Peyer's patch (tissue), 4 donors: Measurements from ENCODE around the gene RFX3. TPM values are rescaled to one million over a fixed set of nuclear protein-coding genes. Genes with fewer than 3 reads are reported as not detected.
A peak's percentile ranks its signal among the peaks of the same experiment; 100 is the strongest.

Experiments
- DNase-seq, 3 donors: peaks; one replicate each; pipeline ENCODE4 v3.0.0-alpha.2; 2017 to 2019
- H3K27ac ChIP-seq, 4 donors: fragments of 200-600 bp; sonication (generic); one replicate each; pipeline ENCODE4 v1.5.1; 2016 to 2019
- H3K27me3 ChIP-seq, 2 donors: fragments of 200-600 bp; sonication (generic); one replicate each; pipeline ENCODE4 v1.5.1; 2019
- H3K36me3 ChIP-seq, 3 donors: fragments of 200-600 bp; sonication (generic); one replicate each; pipeline ENCODE4 v1.5.1; 2016 to 2019
- H3K4me1 ChIP-seq, 4 donors: fragments of 200-600 bp; sonication (generic); one replicate each; pipeline ENCODE4 v1.5.1; 2016 to 2019
- H3K4me3 ChIP-seq, 4 donors: fragments of 200-600 bp; sonication (generic); 1 replicate in 3 of 4; 2 replicates in 1 of 4; pipeline ENCODE4 v1.5.1; 2016 to 2019; ENCODE audit warnings: mild to moderate bottlenecking in 1 of 4
- H3K9me3 ChIP-seq, 4 donors: fragments of 200-600 bp; sonication (generic); one replicate each; pipeline ENCODE4 v1.5.1; 2016 to 2019; ENCODE audit warnings: mild to moderate bottlenecking in 1 of 4
- POLR2A ChIP-seq, 2 donors: fragments of 450-650 bp; IDR thresholded peaks; one replicate each; pipeline ENCODE4 v1.5.1; 2017; ENCODE audit warnings: antibody characterized with exemption in 2 of 2, mild to moderate bottlenecking in 2 of 2, moderate library complexity in 2 of 2
- total RNA-seq, 4 donors: library from RNA; depleted of rRNA; stranded (reverse); fragments of >200 nt; gene quantifications; one replicate each; pipeline ENCODE4 v1.1.0, GENCODE V29; 2016
- TF ChIP-seq, protein P1 (sequence below), 6 experiments: fragments of 450-650 bp in 4 of 6; fragments of 200-600 bp in 2 of 6; sonication (generic) in 1 of 6; IDR thresholded peaks; one replicate each; pipeline ENCODE4 v1.5.1; 2017 to 2019; ENCODE audit warnings: antibody characterized with exemption in 6 of 6, mild to moderate bottlenecking in 3 of 6, moderate library complexity in 1 of 6

RFX3 gene
- total RNA-seq, 4 donors from 2014 or later: 3.9 to 31.4 (median 9.5) TPM

DNA sequence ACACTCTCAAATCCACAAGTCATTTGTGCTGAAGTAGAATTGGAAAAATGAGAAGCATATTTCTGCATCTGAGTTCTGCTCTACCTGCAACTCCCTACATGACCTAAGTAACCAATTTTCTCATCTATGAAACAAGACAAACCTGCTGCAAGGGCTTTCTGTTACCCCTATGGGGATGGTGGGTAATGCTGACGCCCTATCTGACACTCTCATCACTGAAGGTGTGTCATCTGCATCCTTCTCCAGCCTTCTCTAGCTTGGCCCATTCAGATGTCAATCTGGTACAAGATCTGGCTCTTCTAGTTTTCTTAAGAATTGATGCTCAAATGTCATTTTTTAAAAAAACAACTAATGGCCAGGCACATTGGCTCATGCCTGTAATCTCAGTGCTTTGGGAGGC lies 73.8 kb downstream of the RFX3 start:
- Histone ChIP-seq H3K36me3 (no peaks in the 10 kb centered on the region), H3K27me3 (no peaks in the 10 kb centered on the region), H3K4me1 (no peaks in the 10 kb centered on the region), H3K9me3 (no peaks in the 10 kb centered on the region), H3K4me3 (no peak overlapping the region), H3K27ac (no peak overlapping the region)
- no peak for DNase-seq
- TF ChIP-seq POLR2A (IDR thresholded peaks at IDR 0.05): no peak
- TF ChIP-seq, protein P1, sequence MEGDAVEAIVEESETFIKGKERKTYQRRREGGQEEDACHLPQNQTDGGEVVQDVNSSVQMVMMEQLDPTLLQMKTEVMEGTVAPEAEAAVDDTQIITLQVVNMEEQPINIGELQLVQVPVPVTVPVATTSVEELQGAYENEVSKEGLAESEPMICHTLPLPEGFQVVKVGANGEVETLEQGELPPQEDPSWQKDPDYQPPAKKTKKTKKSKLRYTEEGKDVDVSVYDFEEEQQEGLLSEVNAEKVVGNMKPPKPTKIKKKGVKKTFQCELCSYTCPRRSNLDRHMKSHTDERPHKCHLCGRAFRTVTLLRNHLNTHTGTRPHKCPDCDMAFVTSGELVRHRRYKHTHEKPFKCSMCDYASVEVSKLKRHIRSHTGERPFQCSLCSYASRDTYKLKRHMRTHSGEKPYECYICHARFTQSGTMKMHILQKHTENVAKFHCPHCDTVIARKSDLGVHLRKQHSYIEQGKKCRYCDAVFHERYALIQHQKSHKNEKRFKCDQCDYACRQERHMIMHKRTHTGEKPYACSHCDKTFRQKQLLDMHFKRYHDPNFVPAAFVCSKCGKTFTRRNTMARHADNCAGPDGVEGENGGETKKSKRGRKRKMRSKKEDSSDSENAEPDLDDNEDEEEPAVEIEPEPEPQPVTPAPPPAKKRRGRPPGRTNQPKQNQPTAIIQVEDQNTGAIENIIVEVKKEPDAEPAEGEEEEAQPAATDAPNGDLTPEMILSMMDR (IDR thresholded peaks at IDR 0.05): no peak

DNA sequence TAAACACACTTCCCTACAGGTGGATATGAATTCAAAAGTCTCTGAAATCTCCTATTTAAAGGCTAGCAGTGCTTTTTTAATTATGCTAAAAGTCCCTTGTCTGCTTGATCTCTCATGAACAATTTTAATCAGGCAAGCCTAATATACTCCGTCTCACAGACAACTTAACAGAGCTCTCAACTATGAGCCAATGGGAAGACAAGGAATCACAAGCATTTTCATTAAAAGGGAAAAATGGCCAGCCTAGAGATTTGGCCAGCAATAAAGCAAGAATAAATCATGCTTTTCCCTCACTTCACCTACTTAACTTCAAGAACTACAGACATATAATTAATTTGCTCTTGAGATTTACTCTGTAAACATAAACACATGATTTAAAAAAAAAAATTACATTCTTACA lies 78.0 kb downstream of the RFX3 start:
- no peak overlapping the region for H3K4me3 ChIP-seq
- no peaks in the 10 kb centered on the region for H3K9me3 ChIP-seq
- DNase-seq: no peak
- TF ChIP-seq, protein P1 (IDR thresholded peaks at IDR 0.05): no peak
- TF ChIP-seq POLR2A (IDR thresholded peaks at IDR 0.05): no peak
- no peaks in the 10 kb centered on the region for H3K4me1 ChIP-seq
- H3K27me3 ChIP-seq: no peaks in the 10 kb centered on the region
- no peak overlapping the region for H3K27ac ChIP-seq
- H3K36me3 ChIP-seq: no peaks in the 10 kb centered on the region

DNA sequence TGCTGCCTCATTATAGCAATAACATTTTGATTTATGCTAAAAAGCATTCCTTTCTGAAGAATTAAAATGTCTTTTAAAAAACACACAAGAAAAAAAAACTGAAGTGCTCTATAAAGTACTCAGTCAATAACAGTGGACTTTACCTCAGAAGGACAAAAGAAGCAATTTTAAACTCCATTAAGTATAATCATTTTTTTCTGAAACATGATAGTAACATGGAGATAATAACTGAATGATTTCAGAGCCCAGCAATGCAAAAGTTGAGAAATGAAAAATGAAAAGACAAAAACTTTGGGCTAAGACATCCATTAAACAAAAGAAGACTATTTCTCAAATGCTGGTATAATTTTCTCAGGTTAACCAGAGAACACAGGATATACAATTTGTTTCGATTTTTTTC lies 78.7 kb downstream of the RFX3 start:
- Histone ChIP-seq H3K9me3 (no peaks in the 10 kb centered on the region), H3K36me3 (no peaks in the 10 kb centered on the region), H3K27ac (no peak overlapping the region), H3K4me1 (no peaks in the 10 kb centered on the region), H3K4me3 (no peak overlapping the region), H3K27me3 (no peaks in the 10 kb centered on the region)
- no peak for DNase-seq
- TF ChIP-seq, protein P1 (IDR thresholded peaks at IDR 0.05): no peak
- TF ChIP-seq POLR2A (IDR thresholded peaks at IDR 0.05): no peak

DNA sequence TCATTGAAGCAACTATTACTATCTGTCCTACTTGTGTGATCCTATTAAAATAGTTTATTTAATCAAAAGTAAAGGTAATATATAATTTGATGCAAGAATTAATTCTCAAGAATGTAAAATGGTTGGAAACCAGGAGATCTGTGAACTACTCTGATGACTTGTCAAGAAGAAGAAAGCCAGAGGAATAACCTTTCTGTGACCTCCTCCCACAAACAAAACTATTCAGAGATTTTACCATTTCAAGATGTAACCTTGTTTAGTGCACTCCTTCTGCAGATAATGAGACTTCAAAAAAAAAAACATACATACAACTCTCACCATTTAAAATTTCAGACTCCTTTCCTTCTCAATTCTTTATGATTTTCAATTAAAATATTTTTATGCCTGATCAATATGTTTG lies 79.5 kb downstream of the RFX3 start:
- Histone ChIP-seq H3K36me3 (no peaks in the 10 kb centered on the region), H3K4me1 (no peaks in the 10 kb centered on the region), H3K27me3 (no peaks in the 10 kb centered on the region), H3K27ac (no peak overlapping the region), H3K9me3 (no peaks in the 10 kb centered on the region), H3K4me3 (no peak overlapping the region)
- TF ChIP-seq, protein P1 (IDR thresholded peaks at IDR 0.05): no peak
- no peak for TF ChIP-seq POLR2A (IDR thresholded peaks at IDR 0.05)
- no peak for DNase-seq

DNA sequence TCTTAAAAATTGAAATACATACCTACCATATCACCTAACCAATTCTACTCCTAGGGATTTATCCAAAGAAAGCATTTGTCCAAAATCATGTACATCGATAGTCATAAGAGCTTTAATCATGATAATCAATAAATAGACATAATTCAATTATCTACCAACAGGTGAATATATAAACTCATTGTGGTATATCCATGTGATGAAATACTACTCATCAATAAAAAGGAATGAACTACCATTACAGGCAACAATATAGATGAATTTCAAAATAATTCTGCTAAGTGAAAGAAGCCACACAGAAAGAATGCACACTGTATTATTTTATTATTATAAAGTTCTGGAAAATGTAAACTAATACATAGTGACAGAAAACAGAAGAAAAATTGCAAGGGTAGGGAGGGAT lies 81.8 kb downstream of the RFX3 start:
- no peaks in the 10 kb centered on the region for H3K36me3 ChIP-seq
- H3K27me3 ChIP-seq: no peaks in the 10 kb centered on the region
- H3K4me1 ChIP-seq: no peaks in the 10 kb centered on the region
- DNase-seq: no peak
- H3K9me3 ChIP-seq: no peaks in the 10 kb centered on the region
- no peak overlapping the region for H3K27ac ChIP-seq
- H3K4me3 ChIP-seq: no peak overlapping the region
- TF ChIP-seq POLR2A (IDR thresholded peaks at IDR 0.05): no peak
- TF ChIP-seq, protein P1 (IDR thresholded peaks at IDR 0.05): no peak

DNA sequence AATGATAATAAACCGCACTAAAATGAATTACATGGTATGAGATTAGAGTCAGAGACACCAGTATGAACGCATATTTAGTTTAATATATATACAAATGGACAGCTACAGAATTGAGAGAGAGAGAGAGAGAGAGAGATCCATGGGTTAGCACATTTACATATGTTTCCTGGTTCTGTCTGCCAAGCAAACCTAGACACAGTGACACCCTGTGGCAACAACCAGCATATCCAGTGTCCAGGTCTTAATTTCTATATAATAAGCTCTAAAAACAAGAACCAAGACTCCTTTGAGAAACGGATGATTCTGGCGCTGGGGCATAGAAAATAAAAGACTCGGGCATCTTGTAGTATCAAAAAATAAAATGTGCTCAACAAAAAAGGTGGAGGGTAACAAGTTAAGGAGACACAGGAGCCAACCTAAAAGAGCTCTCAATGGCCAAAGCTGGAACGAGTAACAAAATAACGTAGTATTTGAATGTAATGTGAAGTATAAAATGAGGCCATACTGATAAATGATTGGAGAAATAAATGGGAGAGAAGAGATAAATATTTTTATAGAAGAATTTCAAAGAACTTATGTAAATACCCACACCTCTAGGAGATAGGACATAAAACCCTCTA lies 84.5 kb downstream of the RFX3 start:
- Histone ChIP-seq H3K4me1 (no peaks in the 10 kb centered on the region), H3K27me3 (no peaks in the 10 kb centered on the region), H3K27ac (no peak overlapping the region), H3K36me3 (no peaks in the 10 kb centered on the region), H3K4me3 (no peak overlapping the region), H3K9me3 (no peaks in the 10 kb centered on the region)
- TF ChIP-seq POLR2A (IDR thresholded peaks at IDR 0.05): no peak
- TF ChIP-seq, protein P1 (IDR thresholded peaks at IDR 0.05): peak in 5 of 6 experiments; percentile 20 to 65 (median 59)
- peak in 2 of 3 donors; percentile 34 to 65 for DNase-seq
